ENCODE results near the gene LAMA2. TPM values are rescaled to one million over a fixed set of nuclear protein-coding genes. Genes with fewer than 3 reads are reported as not detected.

LAMA2 gene
- total RNA-seq, 4 donors from 2014 or later, result 154 to 331 (median 241) TPM

GRCh38 chr6:129105793-129106192 lies 222.9 kb downstream of the LAMA2 start:
- TF ChIP-seq, protein P1, sequence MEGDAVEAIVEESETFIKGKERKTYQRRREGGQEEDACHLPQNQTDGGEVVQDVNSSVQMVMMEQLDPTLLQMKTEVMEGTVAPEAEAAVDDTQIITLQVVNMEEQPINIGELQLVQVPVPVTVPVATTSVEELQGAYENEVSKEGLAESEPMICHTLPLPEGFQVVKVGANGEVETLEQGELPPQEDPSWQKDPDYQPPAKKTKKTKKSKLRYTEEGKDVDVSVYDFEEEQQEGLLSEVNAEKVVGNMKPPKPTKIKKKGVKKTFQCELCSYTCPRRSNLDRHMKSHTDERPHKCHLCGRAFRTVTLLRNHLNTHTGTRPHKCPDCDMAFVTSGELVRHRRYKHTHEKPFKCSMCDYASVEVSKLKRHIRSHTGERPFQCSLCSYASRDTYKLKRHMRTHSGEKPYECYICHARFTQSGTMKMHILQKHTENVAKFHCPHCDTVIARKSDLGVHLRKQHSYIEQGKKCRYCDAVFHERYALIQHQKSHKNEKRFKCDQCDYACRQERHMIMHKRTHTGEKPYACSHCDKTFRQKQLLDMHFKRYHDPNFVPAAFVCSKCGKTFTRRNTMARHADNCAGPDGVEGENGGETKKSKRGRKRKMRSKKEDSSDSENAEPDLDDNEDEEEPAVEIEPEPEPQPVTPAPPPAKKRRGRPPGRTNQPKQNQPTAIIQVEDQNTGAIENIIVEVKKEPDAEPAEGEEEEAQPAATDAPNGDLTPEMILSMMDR (IDR thresholded peaks at IDR 0.05; ENCODE audit: low read depth), result no peak

DNA sequence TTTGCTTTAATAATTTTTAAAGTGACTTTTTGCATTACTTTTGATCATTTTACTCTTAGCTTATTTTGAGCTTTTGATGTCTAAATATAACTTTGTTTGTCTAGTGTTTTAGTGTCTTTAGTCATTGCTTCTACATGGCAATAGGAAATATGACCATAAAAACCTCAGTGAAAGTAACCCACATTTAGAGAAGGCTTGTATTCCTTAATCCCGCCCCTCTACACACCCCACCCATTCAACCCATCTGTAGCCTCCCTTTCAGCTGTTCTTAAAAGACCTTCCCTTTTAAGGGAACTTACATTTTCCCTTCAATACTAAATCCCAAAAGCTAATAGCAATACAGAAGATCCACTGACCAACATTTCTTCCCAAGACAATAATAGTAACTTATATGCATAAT lies 225.4 kb downstream of the LAMA2 start:
- TF ChIP-seq, protein P1 (IDR thresholded peaks at IDR 0.05; ENCODE audit: low read depth), result no peak

DNA sequence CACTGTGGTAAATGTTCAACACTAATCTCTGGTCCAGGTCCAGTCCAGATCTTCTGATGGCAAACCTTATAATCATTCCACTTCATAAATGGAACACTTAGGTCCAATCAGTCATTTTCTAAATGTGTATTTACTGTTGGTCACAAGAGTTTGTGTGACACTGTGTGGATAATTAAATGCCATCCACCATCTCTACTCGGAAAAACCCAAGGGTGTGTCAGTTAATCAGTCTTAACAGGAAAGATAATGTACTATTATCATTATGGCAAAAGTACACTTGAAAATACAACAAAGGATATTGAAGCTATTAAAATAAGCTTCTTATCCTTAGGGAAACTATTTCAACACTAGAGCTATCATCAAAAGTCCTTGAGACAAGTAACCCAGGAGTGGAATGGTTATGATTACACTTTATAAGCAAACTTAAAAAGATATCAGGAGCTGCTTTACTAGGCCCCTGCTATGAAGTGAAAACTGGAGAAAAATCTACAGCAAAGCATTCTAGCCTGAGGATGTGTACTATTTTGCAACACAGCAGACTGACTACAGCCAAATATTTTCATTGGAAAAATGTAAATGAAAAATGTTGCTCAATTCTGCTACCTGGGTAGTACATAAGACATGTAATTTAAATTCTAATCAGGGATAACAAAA lies 227.9 kb downstream of the LAMA2 start:
- TF ChIP-seq, protein P1 (IDR thresholded peaks at IDR 0.05; ENCODE audit: low read depth), result no peak

- TF ChIP-seq, protein P1 (IDR thresholded peaks at IDR 0.05; ENCODE audit: low read depth), result no peak
Observed at GRCh38 chr6:129111346-129111745, 228.4 kb downstream of the LAMA2 start.

GRCh38 chr6:129111853-129112252 lies 228.9 kb downstream of the LAMA2 start:
- TF ChIP-seq, protein P1 (IDR thresholded peaks at IDR 0.05; ENCODE audit: low read depth), result no peak

DNA sequence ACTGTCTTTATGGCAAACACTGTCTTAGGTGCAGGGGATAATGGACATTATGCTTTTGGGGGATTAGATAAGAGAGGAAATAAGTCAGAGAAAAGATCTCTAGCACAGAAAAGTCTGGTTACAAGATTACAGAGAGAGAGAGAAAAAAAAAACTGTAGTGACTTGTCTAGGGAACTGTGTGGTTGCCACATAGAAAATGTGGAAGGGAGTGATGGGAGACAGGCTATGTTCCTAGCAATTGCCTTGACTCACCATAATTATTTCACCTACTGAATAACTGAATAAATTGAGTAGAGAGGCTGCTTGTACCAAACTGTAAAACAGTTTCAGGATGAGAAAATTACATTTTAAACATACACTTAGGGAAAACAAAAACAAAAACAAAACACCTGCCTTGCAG lies 229.7 kb downstream of the LAMA2 start:
- TF ChIP-seq, protein P1 (IDR thresholded peaks at IDR 0.05; ENCODE audit: low read depth), result no peak

DNA sequence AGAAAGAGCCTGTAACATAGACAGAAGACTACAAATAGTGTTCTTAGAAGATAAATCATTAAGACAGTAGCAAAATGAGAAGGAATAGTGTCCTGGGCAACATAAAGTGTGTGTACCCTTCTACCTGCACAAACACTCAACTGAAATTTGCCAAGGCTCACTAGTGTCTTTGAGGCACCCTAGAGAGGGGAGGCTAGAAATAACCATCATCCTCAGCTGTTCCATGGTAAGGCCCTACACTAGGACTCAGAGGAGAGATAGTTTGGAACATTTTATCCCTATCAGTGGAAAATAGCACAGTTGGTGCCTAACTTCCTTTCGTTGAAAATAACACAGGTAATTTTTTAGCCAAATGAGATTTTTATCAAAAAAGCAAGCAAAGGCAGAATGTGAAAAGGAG lies 230.7 kb downstream of the LAMA2 start:
- TF ChIP-seq, protein P1 (IDR thresholded peaks at IDR 0.05; ENCODE audit: low read depth), result no peak

Measured in subcutaneous adipose tissue (tissue), 4 donors.